ENCODE measurements around the gene TMTC1.

The TMTC1 gene

DNA sequence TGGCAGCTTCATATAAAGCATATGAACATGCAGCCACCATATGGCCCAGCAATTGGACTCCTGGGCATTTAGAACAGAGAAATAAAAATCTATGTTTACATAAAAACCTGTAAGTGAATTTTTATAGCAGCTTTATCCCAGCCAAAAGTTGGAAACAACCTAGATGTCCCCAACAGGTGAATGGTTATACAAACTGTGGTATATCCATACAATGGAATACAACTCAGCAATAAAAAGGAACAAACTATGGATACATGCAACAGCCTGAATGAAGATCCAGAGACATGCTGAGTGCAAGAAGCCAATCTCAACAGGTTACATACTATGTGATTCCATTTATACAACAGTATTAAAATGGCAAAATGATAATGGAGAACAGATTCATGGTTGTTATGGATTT is 3.7 kb downstream of the TMTC1 start:
- no peak overlapping the region for H3K4me3 ChIP-seq (ENCODE audit: extremely low read depth, insufficient read depth, low read length, poor library complexity, severe bottlenecking)

GRCh38 chr12:29778531-29778930 is 5.2 kb downstream of the TMTC1 start:
- Histone ChIP-seq H3K9me3 (ENCODE audit: control insufficient read depth, low read length) (peaks cover 19% of the 10 kb centered on the region), H3K4me1 (ENCODE audit: control insufficient read depth, insufficient read depth, low read length, poor library complexity, severe bottlenecking) (peaks cover 7% of the 10 kb centered on the region), H3K4me3 (ENCODE audit: extremely low read depth, insufficient read depth, low read length, poor library complexity, severe bottlenecking) (no peak overlapping the region), H3K36me3 (ENCODE audit: control insufficient read depth, insufficient read depth, low read length) (no peaks in the 10 kb centered on the region), H3K27ac (ENCODE audit: low read depth, low read length, severe bottlenecking) (no peak overlapping the region)

More for the DNA sequence above, 3.7 kb downstream of the TMTC1 start:
- Histone ChIP-seq H3K9me3 (ENCODE audit: control insufficient read depth, low read length) (peaks cover 11% of the 10 kb centered on the region), H3K4me1 (ENCODE audit: control insufficient read depth, insufficient read depth, low read length, poor library complexity, severe bottlenecking) (peaks cover 7% of the 10 kb centered on the region), H3K27ac (ENCODE audit: low read depth, low read length, severe bottlenecking) (no peak overlapping the region), H3K36me3 (ENCODE audit: control insufficient read depth, insufficient read depth, low read length) (no peaks in the 10 kb centered on the region)

- Histone ChIP-seq H3K36me3 (ENCODE audit: control insufficient read depth, insufficient read depth, low read length) (no peaks in the 10 kb centered on the region), H3K9me3 (ENCODE audit: control insufficient read depth, low read length) (peaks cover 19% of the 10 kb centered on the region), H3K27ac (ENCODE audit: low read depth, low read length, severe bottlenecking) (no peak overlapping the region), H3K4me3 (ENCODE audit: extremely low read depth, insufficient read depth, low read length, poor library complexity, severe bottlenecking) (no peak overlapping the region), H3K4me1 (ENCODE audit: control insufficient read depth, insufficient read depth, low read length, poor library complexity, severe bottlenecking) (no peaks in the 10 kb centered on the region)
- no CpG with 5 or more reads among the region's 2 CpGs for WGBS, 2 experiments (ENCODE audit: insufficient coverage in 2 of 2)
These were observed 10.7 kb downstream of the TMTC1 start for GRCh38 chr12:29773076-29773475.

- H3K27ac ChIP-seq (ENCODE audit: low read depth, low read length, severe bottlenecking), result no peak overlapping the region
- H3K4me1 ChIP-seq (ENCODE audit: control insufficient read depth, insufficient read depth, low read length, poor library complexity, severe bottlenecking), result no peaks in the 10 kb centered on the region
- H3K9me3 ChIP-seq (ENCODE audit: control insufficient read depth, low read length), result peaks cover 19% of the 10 kb centered on the region
- no peaks in the 10 kb centered on the region for H3K36me3 ChIP-seq (ENCODE audit: control insufficient read depth, insufficient read depth, low read length)
- H3K4me3 ChIP-seq (ENCODE audit: extremely low read depth, insufficient read depth, low read length, poor library complexity, severe bottlenecking), result no peak overlapping the region
These were observed 12.0 kb downstream of the TMTC1 start for GRCh38 chr12:29771786-29772185.

DNA sequence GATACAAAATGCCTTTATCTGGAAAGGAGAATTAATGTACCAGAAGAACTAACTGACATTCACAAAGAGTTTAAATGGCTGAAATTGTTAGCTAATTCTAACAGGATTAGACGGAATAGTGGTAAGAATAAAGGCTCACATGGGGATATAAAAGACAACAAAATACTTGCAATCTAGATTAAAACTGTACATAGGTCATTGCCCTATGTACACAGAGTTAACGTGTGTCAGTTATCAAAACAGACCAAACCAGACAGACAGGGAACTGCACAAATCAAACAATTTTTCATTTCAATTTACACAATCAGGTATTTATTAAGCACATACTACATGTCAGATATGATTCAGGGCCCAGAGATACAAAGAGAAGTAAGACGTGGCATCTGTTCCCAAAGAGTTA is 12.6 kb downstream of the TMTC1 start:
- Histone ChIP-seq H3K9me3 (ENCODE audit: control insufficient read depth, low read length) (peaks cover 18% of the 10 kb centered on the region), H3K4me3 (ENCODE audit: extremely low read depth, insufficient read depth, low read length, poor library complexity, severe bottlenecking) (no peak overlapping the region), H3K4me1 (ENCODE audit: control insufficient read depth, insufficient read depth, low read length, poor library complexity, severe bottlenecking) (no peaks in the 10 kb centered on the region), H3K36me3 (ENCODE audit: control insufficient read depth, insufficient read depth, low read length) (no peaks in the 10 kb centered on the region), H3K27ac (ENCODE audit: low read depth, low read length, severe bottlenecking) (no peak overlapping the region)
- WGBS, 2 experiments (ENCODE audit: insufficient coverage in 2 of 2), result 90 to 96% methylated on average over 2 of the region's 3 CpGs

- Histone ChIP-seq H3K27ac (ENCODE audit: low read depth, low read length, severe bottlenecking) (no peak overlapping the region), H3K4me1 (ENCODE audit: control insufficient read depth, insufficient read depth, low read length, poor library complexity, severe bottlenecking) (no peaks in the 10 kb centered on the region), H3K9me3 (ENCODE audit: control insufficient read depth, low read length) (peaks cover under 1% of the 10 kb centered on the region), H3K4me3 (ENCODE audit: extremely low read depth, insufficient read depth, low read length, poor library complexity, severe bottlenecking) (no peak overlapping the region), H3K36me3 (ENCODE audit: control insufficient read depth, insufficient read depth, low read length) (no peaks in the 10 kb centered on the region)
- WGBS, 2 experiments (ENCODE audit: insufficient coverage in 2 of 2), result 97 to 100% methylated on average over 2 to 3 of the region's 4 CpGs
These were observed 14.4 kb downstream of the TMTC1 start for GRCh38 chr12:29769162-29769858.

DNA sequence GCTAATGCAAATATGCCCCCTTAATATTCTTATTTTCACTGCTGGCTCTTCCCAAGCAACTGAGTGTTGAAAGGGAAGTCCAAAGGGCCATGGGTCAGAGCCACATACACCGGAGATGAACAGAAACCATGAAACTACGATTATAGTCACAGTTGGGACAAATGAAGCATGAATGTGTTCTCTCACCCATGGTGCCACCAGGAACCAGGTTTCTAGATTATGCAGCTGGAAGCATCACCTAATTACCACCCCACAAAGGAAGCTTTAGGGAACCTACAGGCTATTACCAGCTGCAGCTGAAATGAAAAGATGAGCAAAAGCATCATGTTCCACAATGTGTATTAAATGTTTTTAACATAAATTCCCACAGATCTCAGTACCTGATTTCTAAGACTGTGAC is 15.4 kb downstream of the TMTC1 start:
- WGBS, 2 experiments (ENCODE audit: insufficient coverage in 2 of 2), result 29% methylated on average over 2 of the region's 2 CpGs; no CpG with 5 or more reads in 1 of the 2 experiments
- no peaks in the 10 kb centered on the region for H3K4me1 ChIP-seq (ENCODE audit: control insufficient read depth, insufficient read depth, low read length, poor library complexity, severe bottlenecking)
- no peaks in the 10 kb centered on the region for H3K9me3 ChIP-seq (ENCODE audit: control insufficient read depth, low read length)
- H3K27ac ChIP-seq (ENCODE audit: low read depth, low read length, severe bottlenecking), result no peak overlapping the region
- H3K36me3 ChIP-seq (ENCODE audit: control insufficient read depth, insufficient read depth, low read length), result no peaks in the 10 kb centered on the region
- H3K4me3 ChIP-seq (ENCODE audit: extremely low read depth, insufficient read depth, low read length, poor library complexity, severe bottlenecking), result no peak overlapping the region

- Histone ChIP-seq H3K36me3 (ENCODE audit: control insufficient read depth, insufficient read depth, low read length) (no peaks in the 10 kb centered on the region), H3K9me3 (ENCODE audit: control insufficient read depth, low read length) (no peaks in the 10 kb centered on the region), H3K4me3 (ENCODE audit: extremely low read depth, insufficient read depth, low read length, poor library complexity, severe bottlenecking) (no peak overlapping the region), H3K4me1 (ENCODE audit: control insufficient read depth, insufficient read depth, low read length, poor library complexity, severe bottlenecking) (no peaks in the 10 kb centered on the region), H3K27ac (ENCODE audit: low read depth, low read length, severe bottlenecking) (no peak overlapping the region)
These were observed 20.4 kb downstream of the TMTC1 start for GRCh38 chr12:29763301-29763683.

DNA sequence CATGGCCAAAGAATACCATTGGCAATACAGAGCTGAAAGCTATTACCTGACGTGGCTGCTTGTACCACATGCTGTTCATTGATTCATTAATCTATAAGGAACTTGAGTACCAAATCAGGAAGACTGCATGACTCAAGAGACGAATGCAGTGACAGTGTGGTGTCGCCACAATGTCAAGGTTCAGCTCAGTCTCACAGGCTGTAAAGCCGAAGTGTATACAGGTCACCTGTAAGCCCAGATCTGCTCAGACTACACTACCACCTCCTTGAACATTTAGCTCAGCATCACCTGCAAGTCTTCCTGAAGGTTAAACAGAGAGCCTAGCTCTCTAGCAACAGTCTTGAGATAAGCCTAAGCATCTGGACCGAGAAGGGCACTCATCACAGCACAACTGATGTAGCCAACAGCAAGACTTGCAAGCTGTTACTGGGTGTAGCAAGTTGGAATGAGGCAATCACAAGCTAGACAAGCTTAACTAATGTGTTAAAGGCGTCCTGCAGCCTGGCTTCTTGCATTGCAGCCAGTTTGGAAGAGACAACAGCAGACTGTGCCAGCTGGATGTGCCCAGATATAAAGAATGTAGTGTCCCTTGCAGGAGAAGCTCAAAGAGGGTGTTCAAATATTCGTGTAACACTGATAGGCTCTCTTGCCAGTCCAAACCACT is 21.0 kb downstream of the TMTC1 start:
- no peak overlapping the region for H3K4me3 ChIP-seq (ENCODE audit: extremely low read depth, insufficient read depth, low read length, poor library complexity, severe bottlenecking)
- WGBS, 2 experiments (ENCODE audit: insufficient coverage in 2 of 2), result 74 to 84% methylated on average over 4 to 6 of the region's 7 CpGs
- no peak overlapping the region for H3K27ac ChIP-seq (ENCODE audit: low read depth, low read length, severe bottlenecking)
- no peaks in the 10 kb centered on the region for H3K36me3 ChIP-seq (ENCODE audit: control insufficient read depth, insufficient read depth, low read length)
- H3K9me3 ChIP-seq (ENCODE audit: control insufficient read depth, low read length), result no peaks in the 10 kb centered on the region
- H3K4me1 ChIP-seq (ENCODE audit: control insufficient read depth, insufficient read depth, low read length, poor library complexity, severe bottlenecking), result no peaks in the 10 kb centered on the region

DNA sequence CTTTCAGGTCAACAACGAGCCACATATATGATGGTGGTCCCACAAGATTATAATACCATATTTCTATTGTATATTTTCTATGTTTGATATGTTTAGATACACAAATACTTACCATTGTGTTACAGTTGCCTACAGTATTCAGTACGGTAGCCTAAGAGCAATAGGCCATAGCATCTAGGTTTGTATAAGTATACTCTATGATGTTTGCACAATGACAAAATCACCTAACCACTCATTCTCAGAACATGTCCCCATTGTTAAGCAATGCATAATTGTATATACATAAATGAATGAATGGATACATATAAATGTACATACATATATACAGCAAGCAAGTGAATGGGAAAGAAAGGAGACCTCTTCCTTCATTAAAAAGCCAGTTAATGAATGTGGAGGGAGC is 23.8 kb downstream of the TMTC1 start:
- Histone ChIP-seq H3K4me3 (ENCODE audit: extremely low read depth, insufficient read depth, low read length, poor library complexity, severe bottlenecking) (no peak overlapping the region), H3K9me3 (ENCODE audit: control insufficient read depth, low read length) (no peaks in the 10 kb centered on the region), H3K36me3 (ENCODE audit: control insufficient read depth, insufficient read depth, low read length) (no peaks in the 10 kb centered on the region), H3K4me1 (ENCODE audit: control insufficient read depth, insufficient read depth, low read length, poor library complexity, severe bottlenecking) (no peaks in the 10 kb centered on the region), H3K27ac (ENCODE audit: low read depth, low read length, severe bottlenecking) (no peak overlapping the region)
- WGBS, 2 experiments (ENCODE audit: insufficient coverage in 2 of 2), result no CpG with 5 or more reads among the region's 2 CpGs

- H3K4me3 ChIP-seq (ENCODE audit: extremely low read depth, insufficient read depth, low read length, poor library complexity, severe bottlenecking), result no peak overlapping the region
These were observed 26.9 kb downstream of the TMTC1 start for GRCh38 chr12:29756741-29757390.

More at GRCh38 chr12:29756741-29757390, 26.9 kb downstream of the TMTC1 start:
- H3K4me1 ChIP-seq (ENCODE audit: control insufficient read depth, insufficient read depth, low read length, poor library complexity, severe bottlenecking), result no peaks in the 10 kb centered on the region
- H3K36me3 ChIP-seq (ENCODE audit: control insufficient read depth, insufficient read depth, low read length), result no peaks in the 10 kb centered on the region
- no peak overlapping the region for H3K27ac ChIP-seq (ENCODE audit: low read depth, low read length, severe bottlenecking)
- no peaks in the 10 kb centered on the region for H3K9me3 ChIP-seq (ENCODE audit: control insufficient read depth, low read length)

Data from mesodermal cell (in vitro differentiated cells).